Measurements from ENCODE around the gene WDR27.

The WDR27 gene

DNA sequence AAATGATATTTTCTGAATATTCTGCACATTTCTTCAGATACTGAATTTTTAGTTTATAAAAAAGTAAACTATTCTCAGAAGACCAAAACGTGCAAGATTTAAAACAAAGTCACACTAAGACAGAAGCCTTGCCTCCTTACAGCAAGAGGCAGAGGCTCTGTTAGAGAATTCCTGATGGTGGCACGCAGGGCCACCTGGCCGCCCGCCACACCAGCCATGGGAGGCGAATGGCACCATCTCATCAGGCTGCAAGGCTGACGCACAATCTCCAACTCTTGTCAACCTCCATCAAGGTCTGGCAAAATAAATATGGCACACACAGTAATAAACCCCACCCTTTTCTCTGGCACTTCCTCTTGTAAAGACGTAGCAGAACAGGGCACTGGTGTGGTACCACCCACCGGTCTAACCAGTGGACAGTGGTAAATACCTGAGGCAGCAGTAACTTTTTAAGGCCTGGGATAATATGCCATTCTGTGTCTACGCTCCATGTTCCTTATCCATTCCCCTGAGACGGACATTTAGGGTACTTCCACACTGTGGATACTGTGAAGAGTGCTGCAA lies 111.4 kb downstream of the WDR27 start:
- no peak for DNase-seq

- no peak for DNase-seq
Observed at GRCh38 chr6:169589699-169590257, 112.1 kb downstream of the WDR27 start.

DNA sequence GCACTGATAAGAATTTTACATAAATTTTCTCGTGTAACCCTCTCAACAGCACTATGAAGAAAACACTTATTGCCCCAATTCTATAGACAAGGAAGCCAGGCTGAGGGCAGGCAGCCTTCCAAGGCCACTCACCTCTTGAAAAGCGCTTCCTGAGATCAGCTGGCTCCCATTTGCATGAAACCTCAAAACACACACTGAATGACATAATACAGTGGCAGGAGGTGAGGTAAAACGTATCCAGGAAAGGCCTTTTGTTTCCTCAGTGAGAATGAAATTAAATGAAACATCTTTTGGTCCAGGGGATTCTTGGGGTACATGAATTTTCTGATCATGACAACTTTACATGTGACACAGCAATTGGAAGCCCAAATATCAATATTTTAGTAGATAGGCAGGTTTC lies 112.5 kb downstream of the WDR27 start:
- DNase-seq = no peak

GRCh38 chr6:169587975-169588374 lies 113.9 kb downstream of the WDR27 start:
- DNase-seq = no peak

DNA sequence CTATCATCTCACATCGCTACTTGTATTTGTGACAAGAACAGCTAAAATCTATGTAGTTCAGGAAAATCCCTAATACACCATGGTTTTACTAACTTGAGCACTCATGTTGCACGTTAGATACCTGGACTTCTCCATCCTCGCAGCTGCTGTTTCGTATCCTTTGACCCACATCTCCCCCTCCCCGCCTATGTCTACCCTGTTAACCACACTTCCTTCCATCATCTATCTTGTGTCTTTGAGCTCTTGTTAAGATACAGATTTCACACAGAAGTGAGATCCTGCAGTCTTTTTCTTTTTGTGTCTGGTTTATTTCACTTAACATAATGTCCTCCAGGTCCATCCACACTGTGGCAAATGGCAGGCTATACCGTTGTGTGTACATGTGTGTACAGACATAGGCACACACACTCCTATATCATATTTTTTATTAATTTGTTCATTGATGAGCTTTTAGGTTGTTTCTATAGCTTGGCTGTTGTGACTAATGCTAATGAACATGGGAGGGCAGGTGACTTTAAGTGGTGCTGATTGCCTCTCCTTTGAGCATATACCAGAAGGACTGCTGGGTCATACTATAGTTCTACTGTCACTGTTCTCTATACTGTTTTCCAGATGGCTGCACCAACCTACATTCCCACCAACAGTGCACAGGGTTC lies 117.8 kb downstream of the WDR27 start:
- no peak for DNase-seq

GRCh38 chr6:169579407-169580111 lies 122.3 kb downstream of the WDR27 start:
- no peak for DNase-seq

DNA sequence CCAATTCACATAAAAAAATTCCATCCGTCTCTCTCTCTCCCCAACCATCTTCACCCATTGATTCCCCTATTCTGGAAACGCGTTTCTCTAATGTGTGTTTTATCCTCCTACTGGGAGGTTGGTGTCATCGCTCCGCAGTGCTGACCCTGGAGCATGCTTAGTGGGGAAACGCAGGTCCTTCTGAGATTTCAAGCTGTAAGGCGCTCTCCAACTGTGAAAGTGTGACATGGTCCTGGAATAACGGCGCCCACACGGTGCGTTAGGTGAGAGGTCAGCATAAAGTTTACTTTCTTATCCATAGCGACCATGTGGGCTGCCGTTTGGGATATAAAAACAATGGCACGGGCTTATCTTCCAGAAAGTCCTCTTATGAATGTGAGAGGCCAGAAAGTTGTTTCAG lies 123.9 kb downstream of the WDR27 start:
- no peak for DNase-seq

- DNase-seq = no peak
Observed at GRCh38 chr6:169577236-169577635, 124.6 kb downstream of the WDR27 start.

- DNase-seq = no peak
Observed at GRCh38 chr6:169575821-169576220, 126.0 kb downstream of the WDR27 start.

DNA sequence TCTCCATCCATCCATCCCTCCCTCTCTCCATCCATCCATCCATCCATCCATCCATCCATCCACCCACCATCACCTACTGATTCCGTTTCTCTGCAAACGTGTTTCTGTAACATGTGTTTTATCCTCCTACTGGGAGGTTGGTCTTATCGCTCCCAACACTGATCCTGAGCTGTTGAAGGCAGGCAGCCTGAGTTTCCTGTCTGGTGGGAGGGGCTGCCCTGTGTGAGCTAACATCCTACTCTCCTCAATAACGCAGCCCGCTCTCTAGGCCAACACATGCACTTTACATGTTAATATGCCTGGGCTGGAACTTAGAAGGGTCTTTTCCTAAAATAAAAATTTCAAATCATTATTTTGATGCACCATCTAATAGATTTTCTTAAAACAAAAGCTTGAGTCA lies 126.5 kb downstream of the WDR27 start:
- DNase-seq = no peak

DNA sequence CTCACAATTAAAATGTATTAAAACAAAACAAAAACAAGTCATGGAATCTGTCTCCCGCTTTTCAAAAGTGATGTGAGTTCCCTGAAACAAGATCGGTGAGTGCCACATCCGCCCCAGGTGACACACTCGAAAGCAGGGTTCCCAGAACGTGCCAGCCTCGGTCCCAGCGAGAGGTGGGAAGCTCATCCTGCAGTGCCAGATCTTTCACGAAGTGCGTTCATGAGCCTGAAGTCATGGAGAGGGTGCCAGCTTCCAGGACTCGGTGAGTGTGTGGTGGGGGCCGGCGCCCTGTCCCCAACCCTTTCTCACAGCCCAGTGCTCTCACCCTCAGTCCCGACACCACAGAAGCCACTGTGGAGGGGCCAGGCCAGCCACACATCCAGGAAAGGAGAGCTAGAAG lies 127.4 kb downstream of the WDR27 start:
- DNase-seq = no peak

GRCh38 chr6:169573883-169574282 lies 127.9 kb downstream of the WDR27 start:
- DNase-seq = no peak

DNA sequence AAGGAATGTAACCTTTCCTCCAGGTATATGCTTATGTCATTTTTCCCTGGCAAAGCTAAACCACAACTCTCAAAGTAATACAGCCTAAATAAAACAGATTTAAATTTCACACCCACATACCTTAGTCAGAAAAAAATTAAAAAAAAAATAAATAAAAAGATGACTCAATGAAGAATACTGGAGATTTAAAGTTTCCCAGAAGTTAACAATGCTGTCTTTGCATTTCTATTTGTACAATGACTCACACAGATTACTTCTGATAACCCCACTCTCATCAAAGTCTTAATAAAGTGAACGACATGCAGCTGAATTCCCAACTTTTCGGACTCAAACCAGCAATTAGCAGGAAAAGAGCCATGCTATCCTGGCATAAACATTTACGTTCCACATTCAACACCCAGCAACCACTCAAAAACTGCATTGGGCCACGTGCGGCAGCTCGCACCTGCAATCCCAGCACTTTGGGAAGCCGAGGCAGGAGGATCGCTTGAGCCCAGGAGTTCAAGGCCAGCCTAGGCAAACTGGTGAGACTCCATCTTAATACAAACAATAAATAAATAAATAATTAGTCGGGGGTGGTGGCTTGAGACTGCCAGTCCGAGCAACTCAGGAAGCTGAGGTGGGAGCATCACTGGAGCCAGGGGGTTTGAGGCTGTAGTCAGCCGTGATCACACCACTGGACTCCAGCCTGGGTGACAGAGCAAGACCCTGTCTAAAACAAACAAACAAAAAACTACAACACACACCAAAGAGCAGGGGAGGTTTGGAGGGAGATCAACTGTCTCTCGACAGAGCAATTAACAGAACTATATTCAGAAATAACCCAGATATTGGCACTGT lies 130.5 kb downstream of the WDR27 start:
- DNase-seq = no peak

GRCh38 chr6:169568314-169569087 lies 133.3 kb downstream of the WDR27 start:
- DNase-seq = no peak

DNA sequence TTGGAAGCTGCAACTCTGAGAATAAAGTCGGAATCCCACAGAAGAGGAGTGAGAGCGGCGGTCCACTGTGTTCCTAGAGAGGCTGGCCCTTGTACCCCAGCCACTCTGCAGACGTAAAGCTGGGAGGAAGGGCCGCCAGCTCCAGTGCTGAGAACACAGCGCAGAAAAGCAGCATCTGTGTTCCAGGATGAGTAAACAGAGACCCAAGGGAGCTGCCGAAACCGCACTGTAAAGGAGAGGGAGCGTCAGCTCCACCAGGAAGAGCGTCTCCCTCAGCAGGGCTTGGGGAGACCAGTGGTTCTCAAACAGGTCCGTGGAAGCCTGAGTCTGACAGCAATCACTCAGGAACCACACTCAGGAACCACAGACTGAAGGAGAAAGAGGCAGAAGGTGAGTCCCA lies 134.0 kb downstream of the WDR27 start:
- no peak for DNase-seq

DNA sequence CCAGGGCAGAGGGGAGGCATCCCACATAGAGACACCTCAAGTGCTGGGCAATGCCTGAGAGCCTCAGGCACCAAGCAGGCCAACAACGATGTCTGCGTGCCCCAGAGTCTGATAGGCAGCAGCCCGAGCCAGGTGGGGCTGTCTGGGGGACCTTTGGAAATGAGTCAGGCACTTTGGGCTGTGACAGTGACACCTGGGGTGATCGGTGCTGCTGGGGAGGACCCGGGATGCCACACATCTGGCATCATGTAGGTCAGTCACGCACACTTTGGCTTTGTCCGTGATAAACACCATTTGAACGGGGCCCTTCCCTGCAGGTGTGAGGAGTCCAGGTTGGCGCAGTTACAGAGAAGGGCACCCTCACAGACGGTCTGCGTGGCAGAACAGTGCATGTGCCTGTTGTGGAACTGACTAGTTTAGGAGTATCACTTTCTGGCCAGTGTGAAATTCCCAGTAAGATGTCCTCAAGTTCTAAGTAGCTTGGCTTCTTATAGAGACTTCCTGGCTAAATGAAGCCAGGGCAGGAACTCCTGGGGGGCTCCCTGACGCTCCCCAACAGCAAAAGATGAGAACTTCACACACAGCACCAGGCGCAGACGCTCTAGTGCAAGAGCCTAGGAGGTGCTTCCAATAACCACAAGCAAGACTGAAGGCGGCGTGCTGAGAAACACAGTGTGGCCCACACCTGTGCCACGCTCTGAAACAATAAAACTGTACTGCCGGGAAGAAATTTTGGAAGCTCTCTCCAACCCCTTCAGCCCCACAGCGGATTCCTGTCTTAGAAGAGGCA lies 134.7 kb downstream of the WDR27 start:
- no peak for DNase-seq

- no peak for DNase-seq
Observed at GRCh38 chr6:169566319-169566718, 135.5 kb downstream of the WDR27 start.

- no peak for DNase-seq
Observed at GRCh38 chr6:169564453-169565240, 137.2 kb downstream of the WDR27 start.

DNA sequence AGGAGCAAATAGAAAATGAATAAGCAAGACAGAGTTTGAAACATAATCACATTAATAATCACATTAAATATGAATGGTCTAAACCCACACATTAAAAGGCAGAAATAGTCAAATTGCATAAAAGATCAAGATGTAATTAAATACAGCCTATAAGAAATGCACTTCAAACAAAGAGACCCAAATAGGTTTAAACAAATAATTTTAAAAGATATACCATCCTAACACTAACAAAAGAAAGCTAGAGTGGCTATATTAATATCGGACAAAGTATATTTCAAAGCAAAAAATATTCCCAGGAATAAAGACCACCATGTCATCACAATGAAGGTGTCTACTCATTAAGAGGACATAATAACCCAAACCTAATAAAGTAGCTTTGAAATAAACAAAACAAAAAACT lies 140.2 kb downstream of the WDR27 start:
- DNase-seq = no peak

DNA sequence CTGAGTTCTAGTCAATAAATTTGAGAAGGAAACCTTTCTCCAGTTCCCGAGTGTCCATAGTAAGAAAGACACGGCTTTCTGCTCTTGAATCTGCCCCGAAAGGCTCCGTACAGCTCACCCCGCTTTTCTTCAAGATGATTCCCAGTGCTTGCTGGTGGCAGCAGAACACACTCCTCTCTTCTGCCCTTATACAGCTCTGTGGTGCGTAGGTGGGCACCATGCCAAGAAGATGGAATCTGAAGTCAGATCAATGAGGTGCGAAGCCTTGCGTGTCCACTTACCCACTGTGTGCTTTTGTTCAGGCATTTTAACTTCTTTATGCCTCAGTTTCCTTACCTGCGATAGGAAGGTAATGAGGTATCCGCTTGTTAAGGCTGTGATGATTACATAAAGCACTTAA lies 142.2 kb downstream of the WDR27 start:
- no peak for DNase-seq

Measured in right forelimb (tissue), 1 donor.